Measurements from ENCODE around the gene LMLN.
A peak's percentile ranks its signal among the peaks of the same experiment; 100 is the strongest.
"Not testable (repeated sequence)": the region's sequence is repeated elsewhere in the genome, so short reads cannot be mapped to it uniquely, and the experiment has no call there.

The LMLN gene

DNA sequence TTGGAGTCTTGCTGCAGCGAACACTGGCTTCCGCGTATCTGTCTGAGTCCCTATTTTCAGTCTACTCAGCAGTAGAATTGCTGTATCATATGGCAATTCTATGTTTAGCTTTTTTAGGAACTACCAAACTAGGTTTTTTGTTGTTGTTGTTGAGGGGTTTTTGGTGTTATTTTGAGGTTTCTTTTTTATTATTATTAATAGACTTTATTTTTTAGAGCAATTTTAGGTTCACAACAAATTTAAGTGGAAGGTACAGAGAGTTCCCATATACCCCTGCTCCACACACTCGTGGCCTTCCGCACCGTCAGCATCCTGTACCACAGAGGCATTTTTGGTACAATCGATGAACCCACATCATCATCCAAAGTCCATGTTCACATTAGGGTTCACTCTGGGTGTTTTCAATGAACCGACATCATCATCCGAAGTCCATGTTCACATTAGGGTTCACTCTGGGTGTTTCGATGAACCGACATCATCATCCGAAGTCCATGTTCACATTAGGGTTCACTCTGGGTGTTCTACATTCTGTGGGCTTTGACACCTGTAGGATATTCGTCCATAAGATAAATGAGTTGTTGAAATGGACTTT lies 67.9 kb downstream of the LMLN start:
- no peak for DNase-seq

DNA sequence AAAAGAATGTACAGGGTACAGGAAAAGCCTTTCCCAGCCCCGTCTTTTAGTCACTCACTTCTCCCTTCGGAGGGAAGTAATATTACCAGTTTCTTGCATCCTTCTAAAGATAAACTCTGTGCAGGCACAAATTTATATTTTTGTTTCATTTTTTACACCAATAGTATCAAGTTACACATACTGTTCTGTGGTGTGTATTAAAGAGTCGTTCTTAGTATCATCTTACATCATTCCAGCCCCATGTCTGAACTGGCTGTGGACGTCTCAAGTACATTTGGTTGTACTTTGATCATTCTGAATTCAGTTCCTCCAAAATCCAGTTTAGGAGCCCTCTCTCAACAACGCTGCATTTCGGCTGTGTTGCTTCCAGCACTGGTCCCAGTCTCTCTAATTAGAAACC lies 68.7 kb downstream of the LMLN start:
- DNase-seq, result peak in 1 of 3 experiments; percentile 5

DNA sequence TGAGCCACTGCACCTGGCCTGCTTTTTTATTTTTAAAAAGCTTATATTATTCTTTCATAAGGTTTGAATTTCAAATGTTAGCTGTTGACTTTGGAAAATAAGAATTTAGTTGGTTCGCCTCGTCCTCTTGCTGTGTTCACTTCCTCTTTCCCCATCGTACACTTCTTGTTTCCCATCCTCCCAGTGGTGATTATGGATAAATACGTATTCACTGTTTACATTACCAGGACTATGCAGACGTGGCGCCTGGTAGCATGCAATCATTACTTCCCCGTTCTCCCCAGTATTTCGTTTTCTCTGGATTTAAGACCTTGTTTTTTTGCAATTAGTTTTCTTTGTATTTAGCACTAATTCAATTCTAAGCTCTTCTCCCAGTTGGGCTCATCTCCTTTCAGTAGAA lies 70.1 kb downstream of the LMLN start:
- DNase-seq, result no peak

DNA sequence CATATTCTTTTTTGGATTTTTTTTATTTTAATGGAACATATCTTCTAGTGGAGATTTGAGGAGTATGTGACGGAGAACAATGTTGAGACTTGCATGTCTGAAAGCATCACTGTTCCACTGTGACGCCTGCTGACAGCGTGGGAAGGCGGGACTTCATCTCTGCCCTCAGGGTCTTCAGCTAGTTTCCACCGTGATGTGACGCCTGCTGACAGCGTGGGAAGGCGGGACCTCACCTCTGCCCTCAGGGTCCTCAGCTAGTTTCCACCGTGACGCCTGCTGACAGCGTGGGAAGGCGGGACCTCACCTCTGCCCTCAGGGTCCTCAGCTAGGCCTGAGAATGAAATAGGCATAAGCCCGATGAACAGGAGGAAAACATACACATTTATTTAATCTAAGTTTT lies 70.7 kb downstream of the LMLN start:
- no peak for DNase-seq

- no peak for DNase-seq
These were observed 72.3 kb downstream of the LMLN start for GRCh38 chr3:198032039-198032936.

- DNase-seq, result no peak
These were observed 83.1 kb downstream of the LMLN start for GRCh38 chr3:198043119-198043518.

- DNase-seq, result no peak
These were observed 86.3 kb downstream of the LMLN start for GRCh38 chr3:198046120-198046857.

- DNase-seq, result no peak
These were observed 88.4 kb downstream of the LMLN start for GRCh38 chr3:198048445-198048844.

- DNase-seq, result no peak
These were observed 91.8 kb downstream of the LMLN start for GRCh38 chr3:198051836-198052235.

DNA sequence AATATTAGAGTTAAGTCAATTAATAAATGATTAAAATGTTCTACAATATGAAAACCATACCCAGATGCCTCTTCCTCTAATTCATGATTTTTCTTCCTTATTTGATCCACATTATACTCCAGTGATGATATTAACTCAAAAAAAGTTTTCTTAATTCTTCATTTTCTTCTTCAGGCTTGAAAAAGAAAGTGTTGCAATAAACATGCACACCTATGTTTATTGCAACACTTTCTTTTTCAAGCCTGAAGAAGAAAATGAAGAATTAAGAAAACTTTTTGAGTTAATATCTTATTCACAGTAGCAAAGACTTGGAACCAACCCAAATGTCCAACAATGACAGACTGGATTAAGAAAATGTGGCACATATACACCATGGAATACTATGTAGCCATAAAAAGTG lies 93.4 kb downstream of the LMLN start:
- not testable (repeated sequence) for DNase-seq

DNA sequence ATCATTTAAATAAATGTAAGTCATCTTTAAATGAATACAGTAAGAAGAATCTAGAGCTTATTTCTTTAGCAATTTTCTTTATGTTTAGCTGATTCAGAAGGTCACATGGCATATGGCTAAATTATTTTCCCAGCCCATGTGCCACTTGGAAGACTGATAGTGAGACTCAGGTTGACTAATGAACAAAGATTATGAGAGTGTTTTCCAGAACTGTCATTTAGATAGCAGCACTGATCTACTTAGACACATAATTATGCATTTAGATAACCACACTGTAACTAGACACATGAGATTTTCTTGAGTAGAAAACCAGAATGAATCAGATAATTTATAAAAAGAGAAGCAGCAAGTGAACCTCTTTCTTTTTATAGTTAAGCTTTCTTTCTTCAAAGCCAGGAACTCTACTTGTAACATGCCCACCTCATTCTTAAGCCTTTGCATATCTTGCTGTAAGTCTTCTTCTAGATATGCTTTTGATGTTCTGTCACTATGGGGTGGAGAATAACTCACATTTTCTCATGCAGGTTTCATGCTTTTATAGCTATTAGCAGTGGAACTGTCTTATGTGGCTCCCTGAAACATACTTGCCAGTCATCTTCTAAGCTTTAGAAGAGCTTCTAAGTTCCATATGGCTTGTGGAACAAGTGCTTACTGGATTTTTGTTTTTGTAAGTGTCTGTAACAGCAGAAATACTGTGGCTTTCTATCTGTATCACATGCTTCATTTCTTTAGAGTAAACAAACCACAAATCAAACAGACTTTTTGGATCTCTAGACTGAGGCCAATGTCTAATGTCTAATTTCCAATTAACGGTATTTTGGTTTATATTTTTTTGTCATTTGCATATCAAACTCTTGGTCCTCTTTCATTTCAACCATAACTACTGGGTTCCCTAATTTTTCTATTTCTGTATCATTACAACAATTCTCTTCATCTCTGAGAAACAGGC lies 101.4 kb downstream of the LMLN start:
- peak in 1 of 3 experiments; percentile 25 for DNase-seq

GRCh38 chr3:198062068-198062465 lies 102.0 kb downstream of the LMLN start:
- no peak for DNase-seq

DNA sequence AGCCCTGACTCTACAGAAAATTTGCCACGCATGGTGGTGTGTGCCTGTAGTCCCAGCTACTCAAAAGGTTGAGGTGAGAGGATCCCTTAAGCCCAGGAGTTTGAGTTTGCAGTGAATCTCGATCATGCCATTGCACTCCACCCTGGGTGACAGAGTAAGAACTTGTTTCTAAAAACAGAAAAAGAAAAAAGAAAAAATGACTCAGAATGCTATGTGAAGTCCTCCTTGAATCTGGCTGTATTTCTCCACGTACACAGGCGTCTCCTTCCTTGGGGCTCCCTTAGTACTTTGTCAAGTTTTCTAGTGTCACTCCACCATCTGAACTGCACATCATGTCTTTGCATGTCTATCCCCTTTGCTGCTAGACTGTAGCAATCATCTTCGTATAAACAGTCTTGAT lies 104.4 kb downstream of the LMLN start:
- DNase-seq, result no peak

- DNase-seq, result no peak
These were observed 105.9 kb downstream of the LMLN start for GRCh38 chr3:198065897-198066296.

DNA sequence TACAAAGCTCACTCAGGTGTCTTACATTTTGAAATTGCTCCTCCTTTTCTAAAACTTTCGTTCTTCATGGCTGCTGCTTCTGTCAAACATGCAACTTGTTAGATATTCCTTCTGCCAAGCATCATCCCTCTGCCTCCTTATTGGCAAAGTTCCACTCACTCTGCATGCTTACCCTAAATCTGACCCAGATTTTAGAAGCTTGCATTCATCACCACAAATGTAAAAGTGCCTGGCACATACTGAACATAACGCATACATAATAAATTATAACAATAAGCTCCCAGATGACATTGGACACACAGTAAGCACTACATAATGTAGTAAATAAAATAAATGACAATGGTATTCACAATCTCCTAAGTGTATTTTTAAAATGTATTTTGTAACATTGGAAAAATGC lies 107.4 kb downstream of the LMLN start:
- no peak for DNase-seq

DNA sequence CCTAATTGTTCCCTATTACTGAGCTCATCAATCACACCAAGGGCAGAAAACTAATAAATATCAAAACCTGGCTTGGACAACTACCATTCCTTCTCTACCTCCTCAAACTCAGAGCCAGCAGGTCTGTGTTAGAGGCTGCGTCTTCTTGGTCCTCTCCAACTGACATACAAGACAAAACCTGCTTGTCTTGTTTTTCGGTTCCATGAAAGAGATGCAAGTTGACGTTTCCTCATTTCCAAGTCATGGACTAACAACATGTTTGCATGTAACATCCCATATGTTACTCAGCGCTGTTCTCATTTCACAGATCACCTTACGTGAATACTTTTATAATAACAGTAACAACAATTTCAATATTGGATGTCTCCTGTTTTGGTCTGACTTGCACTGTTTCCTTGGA lies 110.9 kb downstream of the LMLN start:
- no peak for DNase-seq

GRCh38 chr3:198071602-198072287 lies 111.7 kb downstream of the LMLN start:
- no peak for DNase-seq

DNA sequence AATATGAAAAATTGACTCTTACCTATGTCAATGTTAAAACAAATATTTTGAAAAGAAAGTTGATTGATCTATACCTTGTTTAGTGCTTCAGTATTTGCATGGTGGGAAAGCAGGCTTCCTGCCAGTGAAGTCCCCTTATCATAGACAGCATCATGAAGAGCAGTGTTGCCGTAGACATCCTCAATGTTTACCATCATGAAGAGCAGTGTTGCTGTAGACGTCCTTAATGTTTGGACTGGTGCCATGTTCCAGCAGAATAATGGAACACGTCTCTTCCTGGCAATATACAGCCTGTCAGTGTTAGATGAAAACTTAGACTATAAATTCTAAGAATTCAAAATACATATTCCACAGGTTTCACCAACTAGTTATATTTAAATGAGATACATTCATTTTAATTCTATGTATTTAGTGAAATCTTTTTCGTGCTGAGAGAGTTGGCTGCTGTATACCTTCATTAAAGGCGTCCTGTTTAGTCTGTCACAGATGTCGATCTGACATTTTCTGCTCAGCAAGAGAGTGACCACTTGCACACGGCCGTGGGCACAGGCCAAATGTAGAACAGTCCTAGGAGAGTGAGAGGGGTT lies 116.8 kb downstream of the LMLN start:
- DNase-seq, result peak in 2 of 3 experiments; percentile 27 to 62

- DNase-seq, result peak; percentile 22 to 83 (median 61)
These were observed 119.9 kb downstream of the LMLN start for GRCh38 chr3:198079771-198080520.

DNA sequence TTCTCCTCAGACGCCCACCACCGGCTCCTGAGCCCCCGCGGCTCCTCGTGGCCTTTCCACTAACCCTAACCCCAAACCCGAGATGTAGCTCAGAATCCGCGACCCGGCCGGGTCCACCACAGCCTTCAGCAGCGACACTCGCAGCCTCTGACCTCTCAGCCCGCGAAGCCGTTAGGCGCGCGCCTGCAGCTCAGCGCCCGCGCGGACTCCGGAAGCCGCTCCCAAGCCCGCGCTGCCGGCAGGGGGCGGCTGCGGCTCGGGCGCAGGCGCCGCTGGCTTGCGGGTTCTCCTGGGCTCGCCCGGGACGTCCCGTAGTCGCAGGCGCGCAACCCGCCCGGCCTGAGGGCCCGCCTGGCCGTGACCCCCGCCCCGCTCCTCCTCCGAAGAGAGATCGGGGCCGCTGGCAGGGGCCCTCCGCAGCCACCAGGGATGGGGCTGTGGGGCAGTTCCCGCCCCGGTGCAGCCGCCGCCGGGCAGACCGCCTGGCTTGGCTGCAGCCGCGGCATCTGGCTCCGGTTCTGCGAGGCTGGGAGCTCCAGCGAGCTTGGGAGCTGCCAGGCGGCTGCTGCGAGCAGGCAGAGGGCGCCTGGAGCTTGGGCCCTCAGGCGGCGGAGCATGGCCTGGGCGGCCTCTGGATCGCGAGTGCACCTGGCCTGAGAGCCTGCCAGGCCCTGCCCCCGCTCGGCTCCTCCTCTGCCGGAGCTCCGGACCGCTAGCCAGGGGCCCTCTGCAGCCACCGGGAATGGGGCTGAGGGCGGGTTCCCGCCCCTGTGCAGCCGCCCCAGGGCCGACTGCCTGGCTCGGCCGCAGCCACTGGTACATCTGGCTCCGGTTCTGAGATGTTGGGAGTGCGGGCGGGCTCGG lies 120.7 kb downstream of the LMLN start:
- DNase-seq, result peak; percentile 57 to 93 (median 83)
